Ectodermal cell (in vitro differentiated cells): ENCODE data around the gene EPB41L4B.
"Not testable (repeated sequence)": the region's sequence is repeated elsewhere in the genome, so short reads cannot be mapped to it uniquely, and the experiment has no call there.

ENCODE experiments used
- H3K27ac ChIP-seq: 2 replicates; pipeline ENCODE4 v1.7.0; 2013; ENCODE audit warnings: mild to moderate bottlenecking, low read depth, low read length; ENCODE audit not compliant: insufficient read depth, poor library complexity, severe bottlenecking
- H3K27me3 ChIP-seq: 2 replicates; pipeline ENCODE4 v1.7.0; 2013; ENCODE audit warnings: mild to moderate bottlenecking, low read length; ENCODE audit not compliant: insufficient read depth, control insufficient read depth, poor library complexity, severe bottlenecking
- H3K36me3 ChIP-seq: one replicate; pipeline ENCODE4 v1.7.0; 2013; ENCODE audit warnings: low read length; ENCODE audit not compliant: control insufficient read depth, insufficient read depth
- H3K4me1 ChIP-seq: one replicate; pipeline ENCODE4 v1.7.0; 2013; ENCODE audit warnings: low read length; ENCODE audit not compliant: control insufficient read depth, insufficient read depth
- H3K4me3 ChIP-seq: 2 replicates; pipeline ENCODE4 v1.7.0; 2013; ENCODE audit warnings: low read depth, low read length, control low read depth; ENCODE audit not compliant: insufficient read depth
- H3K9me3 ChIP-seq: 2 replicates; pipeline ENCODE4 v1.7.0; 2013; ENCODE audit warnings: mild to moderate bottlenecking, low read length, moderate library complexity; ENCODE audit not compliant: control insufficient read depth
- WGBS, 2 experiments: methylation state at CpG; one replicate each; pipeline ENCODE4 v1.1.7; 2013; ENCODE audit warnings: missing lambda C conversion rate in 2 of 2; 5-methylcytosine and 5-hydroxymethylcytosine counted together

Gene EPB41L4B

GRCh38 chr9:109342878-109343277 lies 22.0 kb upstream of the EPB41L4B start:
- 89 to 95% methylated on average over 4 of the region's 4 CpGs for WGBS, 2 experiments
- H3K27ac ChIP-seq = no peak overlapping the region
- no peaks in the 10 kb centered on the region for H3K9me3 ChIP-seq
- no peak overlapping the region for H3K4me3 ChIP-seq
- H3K36me3 ChIP-seq = no peaks in the 10 kb centered on the region
- H3K27me3 ChIP-seq = no peaks in the 10 kb centered on the region
- H3K4me1 ChIP-seq = no peaks in the 10 kb centered on the region

GRCh38 chr9:109341561-109341960 lies 20.7 kb upstream of the EPB41L4B start:
- H3K4me1 ChIP-seq = no peaks in the 10 kb centered on the region
- H3K27me3 ChIP-seq = no peaks in the 10 kb centered on the region
- no peaks in the 10 kb centered on the region for H3K9me3 ChIP-seq
- H3K4me3 ChIP-seq = no peak overlapping the region
- H3K27ac ChIP-seq = no peak overlapping the region
- WGBS, 2 experiments = 54 to 56% methylated on average over 6 of the region's 6 CpGs
- no peaks in the 10 kb centered on the region for H3K36me3 ChIP-seq

DNA sequence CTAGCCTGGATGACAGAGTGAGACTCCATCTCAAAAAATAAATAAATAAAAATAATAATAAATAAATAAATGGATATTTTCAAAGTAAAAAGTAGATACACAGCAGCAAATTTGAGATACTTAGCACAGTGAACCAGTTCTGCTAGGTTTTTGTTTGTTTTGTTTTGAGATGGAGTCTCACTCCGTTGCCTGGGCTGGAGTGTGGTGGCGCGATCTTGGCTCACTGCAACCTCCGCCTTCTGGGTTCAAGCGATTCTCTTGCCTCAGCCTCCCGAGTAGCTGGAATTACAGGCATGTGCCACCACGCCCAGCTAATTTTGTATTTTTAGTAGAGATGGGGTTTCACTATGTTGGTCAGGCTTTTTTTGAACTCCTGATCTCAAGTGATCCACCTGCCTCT lies 20.1 kb upstream of the EPB41L4B start:
- H3K27ac ChIP-seq, H3K4me1 ChIP-seq, H3K27me3 ChIP-seq, H3K36me3 ChIP-seq, H3K9me3 ChIP-seq, H3K4me3 ChIP-seq: not testable (repeated sequence)
- WGBS, 2 experiments = 94 to 97% methylated on average over 7 of the region's 7 CpGs

DNA sequence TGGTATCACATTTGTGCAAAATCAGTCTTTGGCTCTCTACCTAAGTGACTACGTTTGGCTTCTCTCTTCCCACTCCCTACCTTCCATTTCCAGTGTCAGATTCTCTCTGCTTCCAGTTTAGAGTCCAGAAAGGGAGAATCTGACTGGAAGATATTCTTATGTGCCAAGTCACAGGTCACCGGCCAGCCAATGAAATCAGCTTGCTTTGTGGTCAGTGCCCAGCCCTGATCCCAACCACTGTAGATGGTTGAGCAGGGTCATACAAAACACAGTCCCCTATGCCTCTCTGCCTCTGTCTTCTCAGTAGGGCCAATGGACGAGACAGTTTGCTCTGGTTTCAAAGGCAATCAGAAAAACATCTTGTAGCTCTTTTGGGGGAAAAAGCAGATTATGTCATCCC lies 15.6 kb upstream of the EPB41L4B start:
- no peaks in the 10 kb centered on the region for H3K36me3 ChIP-seq
- no peaks in the 10 kb centered on the region for H3K4me1 ChIP-seq
- H3K27me3 ChIP-seq = no peaks in the 10 kb centered on the region
- no peak overlapping the region for H3K27ac ChIP-seq
- no peaks in the 10 kb centered on the region for H3K9me3 ChIP-seq
- WGBS, 2 experiments = 91 to 92% methylated on average over 3 of the region's 3 CpGs
- no peak overlapping the region for H3K4me3 ChIP-seq

DNA sequence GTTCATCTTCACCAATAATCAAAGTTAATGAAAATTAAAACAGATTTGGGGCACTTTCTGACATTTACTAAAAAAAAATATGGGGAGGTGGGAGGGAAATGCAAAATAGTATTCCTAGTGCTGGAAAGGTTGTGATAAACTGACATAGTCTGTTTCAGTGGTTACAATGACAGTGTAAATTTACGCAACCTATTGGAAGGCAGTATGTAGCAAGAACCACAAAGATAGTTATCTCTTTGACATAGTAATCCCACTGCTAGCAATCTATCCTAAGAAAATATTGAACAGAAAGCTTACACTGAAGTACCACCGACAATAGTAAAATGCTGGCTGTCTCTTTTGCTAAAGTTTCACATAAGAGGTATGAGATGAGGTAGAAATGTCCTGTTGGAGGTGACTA lies 15.1 kb upstream of the EPB41L4B start:
- H3K4me3 ChIP-seq = no peak overlapping the region
- 95 to 100% methylated on average over 2 of the region's 2 CpGs for WGBS, 2 experiments
- H3K9me3 ChIP-seq = no peaks in the 10 kb centered on the region
- H3K36me3 ChIP-seq = no peaks in the 10 kb centered on the region
- H3K4me1 ChIP-seq = no peaks in the 10 kb centered on the region
- no peaks in the 10 kb centered on the region for H3K27me3 ChIP-seq
- H3K27ac ChIP-seq = no peak overlapping the region

- H3K4me3 ChIP-seq = no peak overlapping the region
- no peak overlapping the region for H3K27ac ChIP-seq
- H3K27me3 ChIP-seq = no peaks in the 10 kb centered on the region
- H3K4me1 ChIP-seq = peaks cover under 1% of the 10 kb centered on the region
- WGBS, 2 experiments = 86 to 90% methylated on average over 6 to 7 of the region's 7 CpGs
- H3K36me3 ChIP-seq = no peaks in the 10 kb centered on the region
- H3K9me3 ChIP-seq = no peaks in the 10 kb centered on the region
Measured at GRCh38 chr9:109335121-109335520, 14.3 kb upstream of the EPB41L4B start.

GRCh38 chr9:109331353-109331752 lies 10.5 kb upstream of the EPB41L4B start:
- no peaks in the 10 kb centered on the region for H3K36me3 ChIP-seq
- 80 to 83% methylated on average over 5 of the region's 5 CpGs for WGBS, 2 experiments
- no peaks in the 10 kb centered on the region for H3K9me3 ChIP-seq
- peaks cover 4% of the 10 kb centered on the region for H3K4me1 ChIP-seq
- H3K27me3 ChIP-seq = no peaks in the 10 kb centered on the region
- no peak overlapping the region for H3K27ac ChIP-seq
- H3K4me3 ChIP-seq = no peak overlapping the region

DNA sequence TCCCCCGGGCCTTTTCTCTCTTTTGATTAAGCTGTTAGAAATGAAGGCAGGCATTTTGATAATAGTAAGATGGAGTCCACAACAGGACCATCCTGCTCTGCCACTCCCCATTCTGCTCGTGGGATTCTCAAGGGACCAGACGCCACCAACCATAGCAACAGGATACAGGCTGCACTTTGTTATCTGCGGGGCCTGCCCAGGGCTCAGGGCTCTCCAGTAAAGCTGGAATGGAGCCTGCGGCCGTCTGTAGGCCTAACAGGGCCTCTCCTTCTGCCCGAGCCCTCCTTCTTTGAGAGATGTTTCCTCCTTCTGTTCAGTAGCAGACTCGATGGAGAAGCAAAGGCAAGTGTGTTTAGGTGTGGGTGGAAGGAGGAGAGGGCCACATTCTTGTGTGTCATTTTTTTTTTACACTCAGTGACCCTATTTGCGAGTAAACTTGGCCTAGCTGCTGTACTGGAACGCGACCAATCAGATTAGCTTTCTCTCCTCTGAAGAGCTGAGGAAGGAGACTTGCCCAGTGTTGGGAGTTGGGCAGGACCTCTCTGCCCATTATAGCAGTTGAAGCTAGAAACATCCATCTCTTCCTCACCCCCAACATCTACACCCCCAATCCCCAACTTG lies 8.9 kb upstream of the EPB41L4B start:
- 81 to 82% methylated on average over 9 to 10 of the region's 11 CpGs for WGBS, 2 experiments
- Histone ChIP-seq H3K36me3 (no peaks in the 10 kb centered on the region), H3K9me3 (no peaks in the 10 kb centered on the region), H3K4me1 (peaks cover 4% of the 10 kb centered on the region), H3K27ac (no peak overlapping the region), H3K27me3 (no peaks in the 10 kb centered on the region), H3K4me3 (no peak overlapping the region)

- WGBS, 2 experiments = 69 to 75% methylated on average over 12 of the region's 12 CpGs
- no peaks in the 10 kb centered on the region for H3K9me3 ChIP-seq
- H3K4me3 ChIP-seq = no peak overlapping the region
- peaks cover 4% of the 10 kb centered on the region for H3K4me1 ChIP-seq
- no peaks in the 10 kb centered on the region for H3K36me3 ChIP-seq
- no peak overlapping the region for H3K27ac ChIP-seq
- H3K27me3 ChIP-seq = no peaks in the 10 kb centered on the region
Measured at GRCh38 chr9:109328978-109329637, 8.2 kb upstream of the EPB41L4B start.

GRCh38 chr9:109325089-109325488 lies 4.2 kb upstream of the EPB41L4B start:
- Histone ChIP-seq H3K27me3 (peaks cover 7% of the 10 kb centered on the region), H3K4me1 (peaks cover 3% of the 10 kb centered on the region), H3K9me3 (no peaks in the 10 kb centered on the region), H3K36me3 (no peaks in the 10 kb centered on the region), H3K27ac (no peak overlapping the region), H3K4me3 (no peak overlapping the region)
